ENCODE data around the gene AP2S1.

DNA sequence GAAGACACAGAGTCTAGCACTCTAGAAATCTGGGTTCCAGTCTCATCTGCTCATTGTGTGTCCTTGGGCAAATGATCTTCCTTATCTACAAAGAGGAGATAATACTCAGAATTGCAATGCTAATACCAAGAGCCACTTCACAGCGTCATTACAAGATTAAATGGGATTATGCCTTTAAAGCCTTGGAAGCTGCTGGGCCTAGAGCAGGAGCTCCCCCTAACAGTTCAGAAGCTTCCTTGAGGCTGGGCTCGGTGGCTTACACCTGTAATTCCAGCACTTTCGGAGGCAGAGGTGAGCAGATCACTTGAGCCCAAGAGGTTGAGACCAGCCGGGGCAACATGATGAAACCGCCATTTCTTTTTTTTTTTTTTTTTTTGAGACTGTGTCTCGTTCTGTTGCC lies 27.6 kb downstream of the AP2S1 start:
- TF ChIP-seq, protein P1, sequence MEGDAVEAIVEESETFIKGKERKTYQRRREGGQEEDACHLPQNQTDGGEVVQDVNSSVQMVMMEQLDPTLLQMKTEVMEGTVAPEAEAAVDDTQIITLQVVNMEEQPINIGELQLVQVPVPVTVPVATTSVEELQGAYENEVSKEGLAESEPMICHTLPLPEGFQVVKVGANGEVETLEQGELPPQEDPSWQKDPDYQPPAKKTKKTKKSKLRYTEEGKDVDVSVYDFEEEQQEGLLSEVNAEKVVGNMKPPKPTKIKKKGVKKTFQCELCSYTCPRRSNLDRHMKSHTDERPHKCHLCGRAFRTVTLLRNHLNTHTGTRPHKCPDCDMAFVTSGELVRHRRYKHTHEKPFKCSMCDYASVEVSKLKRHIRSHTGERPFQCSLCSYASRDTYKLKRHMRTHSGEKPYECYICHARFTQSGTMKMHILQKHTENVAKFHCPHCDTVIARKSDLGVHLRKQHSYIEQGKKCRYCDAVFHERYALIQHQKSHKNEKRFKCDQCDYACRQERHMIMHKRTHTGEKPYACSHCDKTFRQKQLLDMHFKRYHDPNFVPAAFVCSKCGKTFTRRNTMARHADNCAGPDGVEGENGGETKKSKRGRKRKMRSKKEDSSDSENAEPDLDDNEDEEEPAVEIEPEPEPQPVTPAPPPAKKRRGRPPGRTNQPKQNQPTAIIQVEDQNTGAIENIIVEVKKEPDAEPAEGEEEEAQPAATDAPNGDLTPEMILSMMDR (conservative IDR thresholded peaks at IDR 0.05; ENCODE audit: low read length), result no peak
- TF ChIP-seq EZH2phosphoT487 (IDR thresholded peaks at IDR 0.05; ENCODE audit: borderline replicate concordance, low read depth, low read length), result no peak
